HEK293 (cell line): Measurements from ENCODE around the gene CYP51A1.

Experiments
- CTCF ChIA-PET: fragments of 350-600 bp; formaldehyde crosslinking; extraction: SDS; loops from one replicate; lab custom pipeline; 2021; ENCODE audit warnings: antibody characterized with exemption; lab: Yijun Ruan, JAX
- POLR2A ChIA-PET: fragments of 300-600 bp; formaldehyde crosslinking; extraction: SDS; loops from one replicate; lab custom pipeline; 2020; ENCODE audit warnings: antibody characterized with exemption, inconsistent platforms; lab: Yijun Ruan, JAX
- H3K27ac ChIP-seq: fragments of 200-500 bp; sonication (Bioruptor generic); 2 replicates; pipeline ENCODE4 v1.5.1; 2014; ENCODE audit warnings: low read depth, low read length, control low read depth, inconsistent platforms; ENCODE audit errors: extremely low read depth
- H3K36me3 ChIP-seq, 2 experiments: fragments of 200-500 bp in 1 of 2; sonication (Bioruptor generic) in 1 of 2; 1 replicate in 1 of 2; 2 replicates in 1 of 2; pipeline ENCODE4 v1.5.1; 2014 to 2017; ENCODE audit warnings: inconsistent platforms in 2 of 2, low read length in 2 of 2; ENCODE audit not compliant: control insufficient read depth in 2 of 2, insufficient read depth in 1 of 2
- H3K4me1 ChIP-seq: fragments of 200-500 bp; sonication (Bioruptor generic); 2 replicates; pipeline ENCODE4 v1.5.1; 2014; ENCODE audit warnings: mild to moderate bottlenecking, low read length, inconsistent platforms; ENCODE audit not compliant: control insufficient read depth, insufficient read depth
- H3K4me3 ChIP-seq: 2 replicates; pipeline ENCODE4 v1.5.1; 2011; ENCODE audit warnings: low read depth, mild to moderate bottlenecking, control low read depth, low read length, moderate library complexity
- H3K9me3 ChIP-seq: fragments of 200-500 bp; sonication (Bioruptor generic); 2 replicates; pipeline ENCODE4 v1.5.1; 2014; ENCODE audit warnings: low read depth, low read length, inconsistent platforms; ENCODE audit not compliant: control insufficient read depth, insufficient read depth
- ATF2 ChIP-seq: fragments of 450-650 bp; formaldehyde crosslinking; IDR thresholded peaks from 2 replicates; pipeline ENCODE4 v1.5.1; 2016; ENCODE audit warnings: missing biosample characterization, missing genetic modification characterization, low read depth
- GFI1B ChIP-seq: fragments of 450-650 bp; formaldehyde crosslinking; IDR thresholded peaks from 2 replicates; pipeline ENCODE4 v1.5.1; 2016; ENCODE audit warnings: missing biosample characterization, missing genetic modification characterization
- GLIS2 ChIP-seq: fragments of 450-650 bp; formaldehyde crosslinking; IDR thresholded peaks from 2 replicates; pipeline ENCODE4 v1.5.1; 2016; ENCODE audit warnings: missing biosample characterization, missing genetic modification characterization
- KLF16 ChIP-seq: fragments of 450-650 bp; formaldehyde crosslinking; IDR thresholded peaks from 2 replicates; pipeline ENCODE4 v1.5.1; 2017; ENCODE audit warnings: missing biosample characterization, missing genetic modification characterization
- SP3 ChIP-seq: fragments of 450-650 bp; formaldehyde crosslinking; IDR thresholded peaks from 2 replicates; pipeline ENCODE4 v1.5.1; 2016; ENCODE audit warnings: missing biosample characterization, missing genetic modification characterization
- ZNF10 ChIP-seq: fragments of 450-650 bp; formaldehyde crosslinking; IDR thresholded peaks from 2 replicates; pipeline ENCODE4 v1.5.1; 2017; ENCODE audit warnings: missing biosample characterization, missing genetic modification characterization
- ZNF157 ChIP-seq: fragments of 450-650 bp; formaldehyde crosslinking; IDR thresholded peaks from 2 replicates; pipeline ENCODE4 v1.5.1; 2016; ENCODE audit warnings: missing biosample characterization, missing genetic modification characterization
- ZNF19 ChIP-seq: fragments of 450-650 bp; formaldehyde crosslinking; IDR thresholded peaks from 2 replicates; pipeline ENCODE4; 2016; ENCODE audit warnings: missing biosample characterization, missing genetic modification characterization, low read depth
- ZNF280C ChIP-seq: fragments of 450-650 bp; formaldehyde crosslinking; IDR thresholded peaks from 2 replicates; pipeline ENCODE4 v1.5.1; 2016; ENCODE audit warnings: missing biosample characterization, missing genetic modification characterization
- ZNF48 ChIP-seq: fragments of 450-650 bp; formaldehyde crosslinking; IDR thresholded peaks from 2 replicates; pipeline ENCODE4 v1.5.1; 2016; ENCODE audit warnings: missing biosample characterization, missing genetic modification characterization
- ZNF530 ChIP-seq: fragments of 450-650 bp; formaldehyde crosslinking; IDR thresholded peaks from 2 replicates; pipeline ENCODE4 v1.5.1; 2016; ENCODE audit warnings: low read depth, missing biosample characterization, missing genetic modification characterization
- ZSCAN4 ChIP-seq: fragments of 450-650 bp; formaldehyde crosslinking; IDR thresholded peaks from 2 replicates; pipeline ENCODE4 v1.5.1; 2017; ENCODE audit warnings: missing biosample characterization, missing genetic modification characterization
- TF ChIP-seq, protein P1 (sequence below): fragments of 450-650 bp; formaldehyde crosslinking; IDR thresholded peaks from 2 replicates; pipeline ENCODE4 v1.5.1; 2016; ENCODE audit warnings: missing biosample characterization, missing genetic modification characterization
- TF ChIP-seq, protein P2 (sequence below): fragments of 450-650 bp; formaldehyde crosslinking; optimal IDR thresholded peaks from 2 replicates; pipeline ENCODE3; 2016; ENCODE audit warnings: missing biosample characterization, mild to moderate bottlenecking, missing genetic modification characterization
- TF ChIP-seq, protein P3 (sequence below): fragments of 450-650 bp; formaldehyde crosslinking; IDR thresholded peaks from 2 replicates; pipeline ENCODE4 v1.5.1; 2016; ENCODE audit warnings: missing biosample characterization, missing genetic modification characterization
- TF ChIP-seq, protein P4 (sequence below): fragments of 450-650 bp; formaldehyde crosslinking; IDR thresholded peaks from 2 replicates; pipeline ENCODE4 v1.5.1; 2016; ENCODE audit warnings: missing biosample characterization, missing genetic modification characterization

CYP51A1 gene

DNA sequence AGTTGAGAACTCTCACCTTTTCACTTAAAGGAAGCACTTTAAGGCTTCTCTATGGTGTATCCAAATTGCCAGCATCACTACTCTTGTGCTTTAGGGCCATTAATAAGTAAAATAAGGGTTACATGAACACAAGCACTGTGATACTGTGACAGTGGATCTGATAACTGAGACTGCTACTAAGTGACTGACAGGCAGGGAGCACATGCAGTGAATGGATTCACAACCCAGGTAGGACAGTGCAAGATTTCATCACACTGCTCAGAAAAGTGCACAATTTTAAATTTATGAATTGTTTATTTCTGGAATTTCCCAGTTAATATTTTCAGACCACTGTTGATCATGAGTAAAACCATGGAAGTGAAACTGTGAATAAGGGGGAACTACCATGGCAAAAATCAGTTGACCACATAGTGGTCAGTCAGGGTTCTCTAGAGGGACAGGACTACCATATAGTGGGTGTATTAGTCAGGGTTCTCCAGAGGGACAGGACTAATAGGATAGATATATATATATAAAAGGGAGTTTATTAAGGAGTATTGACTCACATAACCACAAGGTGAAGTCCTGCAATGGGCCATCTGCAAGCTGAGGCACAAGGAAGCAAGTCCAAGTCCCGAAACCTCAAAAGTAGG is 20.9 kb upstream of the CYP51A1 start (continued):
- TF ChIP-seq KLF16 (tag by site-specific recombination), result no peak

DNA sequence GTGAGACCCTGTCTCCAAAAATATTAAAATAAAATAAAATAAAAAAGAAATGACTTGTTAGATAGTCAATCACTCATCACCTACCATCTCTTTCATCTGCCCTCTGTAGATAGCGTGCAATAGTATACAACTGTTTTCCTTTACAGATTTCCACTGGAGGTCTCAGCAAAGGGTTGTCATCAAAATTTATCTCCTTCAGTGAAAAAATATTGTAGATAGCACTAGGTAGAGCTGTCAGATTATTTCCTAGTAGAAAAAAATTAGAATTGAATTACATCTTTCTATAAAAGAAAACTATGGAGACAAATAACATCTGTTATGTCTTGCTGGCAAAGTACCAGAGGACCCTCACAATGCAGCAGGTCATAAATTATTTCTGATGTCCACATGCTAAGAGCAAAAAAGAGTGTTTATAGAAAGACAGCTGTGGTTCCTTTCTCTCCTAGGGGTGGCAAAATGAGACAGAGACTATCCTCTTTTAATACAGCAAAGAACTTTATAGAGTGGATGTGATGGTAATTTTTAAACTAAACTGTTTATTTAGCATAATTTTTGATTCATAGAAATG is 16.3 kb upstream of the CYP51A1 start:
- Histone ChIP-seq H3K9me3 (no peaks in the 10 kb centered on the region), H3K4me3 (no peak overlapping the region), H3K4me1 (no peaks in the 10 kb centered on the region), H3K36me3 (no peaks in the 10 kb centered on the region), H3K27ac (no peak overlapping the region)
- POLR2A ChIA-PET, result no interaction called here
- no peak for TF ChIP-seq ZNF530
- TF ChIP-seq, protein P1, sequence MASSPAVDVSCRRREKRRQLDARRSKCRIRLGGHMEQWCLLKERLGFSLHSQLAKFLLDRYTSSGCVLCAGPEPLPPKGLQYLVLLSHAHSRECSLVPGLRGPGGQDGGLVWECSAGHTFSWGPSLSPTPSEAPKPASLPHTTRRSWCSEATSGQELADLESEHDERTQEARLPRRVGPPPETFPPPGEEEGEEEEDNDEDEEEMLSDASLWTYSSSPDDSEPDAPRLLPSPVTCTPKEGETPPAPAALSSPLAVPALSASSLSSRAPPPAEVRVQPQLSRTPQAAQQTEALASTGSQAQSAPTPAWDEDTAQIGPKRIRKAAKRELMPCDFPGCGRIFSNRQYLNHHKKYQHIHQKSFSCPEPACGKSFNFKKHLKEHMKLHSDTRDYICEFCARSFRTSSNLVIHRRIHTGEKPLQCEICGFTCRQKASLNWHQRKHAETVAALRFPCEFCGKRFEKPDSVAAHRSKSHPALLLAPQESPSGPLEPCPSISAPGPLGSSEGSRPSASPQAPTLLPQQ (tag by site-specific recombination), result no peak
- TF ChIP-seq, protein P2, sequence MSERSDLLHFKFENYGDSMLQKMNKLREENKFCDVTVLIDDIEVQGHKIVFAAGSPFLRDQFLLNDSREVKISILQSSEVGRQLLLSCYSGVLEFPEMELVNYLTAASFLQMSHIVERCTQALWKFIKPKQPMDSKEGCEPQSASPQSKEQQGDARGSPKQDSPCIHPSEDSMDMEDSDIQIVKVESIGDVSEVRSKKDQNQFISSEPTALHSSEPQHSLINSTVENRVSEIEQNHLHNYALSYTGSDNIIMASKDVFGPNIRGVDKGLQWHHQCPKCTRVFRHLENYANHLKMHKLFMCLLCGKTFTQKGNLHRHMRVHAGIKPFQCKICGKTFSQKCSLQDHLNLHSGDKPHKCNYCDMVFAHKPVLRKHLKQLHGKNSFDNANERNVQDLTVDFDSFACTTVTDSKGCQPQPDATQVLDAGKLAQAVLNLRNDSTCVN (tag by site-specific recombination), result no peak
- CTCF ChIA-PET, result interaction anchor here (1.1 kb wide), 1 partner anchor 52 kb away, joined by 3 read pairs; no protein-coding TSS in a partner anchor

- ChIA-PET CTCF (no interaction called here), POLR2A (no interaction called here)
Measured at GRCh38 chr7:92149736-92150239, 15.5 kb upstream of the CYP51A1 start.

More at GRCh38 chr7:92149736-92150239, 15.5 kb upstream of the CYP51A1 start:
- Histone ChIP-seq H3K9me3 (no peaks in the 10 kb centered on the region), H3K4me3 (no peak overlapping the region), H3K36me3 (no peaks in the 10 kb centered on the region), H3K27ac (no peak overlapping the region), H3K4me1 (no peaks in the 10 kb centered on the region)
- TF ChIP-seq ZSCAN4 (tag by site-specific recombination), result no peak
- TF ChIP-seq, protein P3, sequence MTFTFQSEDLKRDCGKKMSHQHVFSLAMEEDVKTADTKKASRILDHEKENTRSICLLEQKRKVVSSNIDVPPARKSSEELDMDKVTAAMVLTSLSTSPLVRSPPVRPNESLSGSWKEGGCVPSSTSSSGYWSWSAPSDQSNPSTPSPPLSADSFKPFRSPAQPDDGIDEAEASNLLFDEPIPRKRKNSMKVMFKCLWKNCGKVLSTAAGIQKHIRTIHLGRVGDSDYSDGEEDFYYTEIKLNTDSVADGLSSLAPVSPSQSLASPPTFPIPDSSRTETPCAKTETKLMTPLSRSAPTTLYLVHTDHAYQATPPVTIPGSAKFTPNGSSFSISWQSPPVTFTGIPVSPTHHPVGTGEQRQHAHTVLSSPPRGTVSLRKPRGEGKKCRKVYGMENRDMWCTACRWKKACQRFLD (tag by site-specific recombination), result no peak
- TF ChIP-seq, protein P4, sequence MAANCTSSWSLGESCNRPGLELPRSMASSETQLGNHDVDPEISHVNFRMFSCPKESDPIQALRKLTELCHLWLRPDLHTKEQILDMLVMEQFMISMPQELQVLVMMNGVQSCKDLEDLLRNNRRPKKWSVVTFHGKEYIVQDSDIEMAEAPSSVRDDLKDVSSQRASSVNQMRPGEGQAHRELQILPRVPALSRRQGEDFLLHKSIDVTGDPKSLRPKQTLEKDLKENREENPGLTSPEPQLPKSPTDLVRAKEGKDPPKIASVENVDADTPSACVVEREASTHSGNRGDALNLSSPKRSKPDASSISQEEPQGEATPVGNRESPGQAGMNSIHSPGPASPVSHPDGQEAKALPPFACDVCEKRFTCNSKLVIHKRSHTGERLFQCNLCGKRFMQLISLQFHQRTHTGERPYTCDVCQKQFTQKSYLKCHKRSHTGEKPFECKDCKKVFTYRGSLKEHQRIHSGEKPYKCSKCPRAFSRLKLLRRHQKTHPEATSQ (tag by site-specific recombination), result no peak
- TF ChIP-seq ZNF19 (tag by site-specific recombination), result no peak
- no peak for TF ChIP-seq ZNF10
- TF ChIP-seq GLIS2 (tag by site-specific recombination), result no peak
- no peak for TF ChIP-seq GFI1B
- TF ChIP-seq ZNF157 (tag by site-specific recombination), result no peak
- TF ChIP-seq ZNF48 (tag by site-specific recombination), result no peak
- TF ChIP-seq ZNF280C (tag by site-specific recombination), result no peak
- no peak for TF ChIP-seq SP3 (tag by site-specific recombination)
- TF ChIP-seq ATF2 (tag by site-specific recombination), result no peak
